Endothelial cell of umbilical vein (primary cell): ENCODE measurements around the gene KLHL36. TPM values are rescaled to one million over a fixed set of nuclear protein-coding genes. Genes with fewer than 3 reads are reported as not detected.

Experiments used
- BruUV-seq: library from RNA; stranded (reverse); fragments of 400-500 nt; replicated peaks from 2 replicates; lab custom pipeline; 2021; lab: Mats Ljungman, UMichigan
- CTCF ChIA-PET: fragments of 300-600, 350-600 bp; sonication (Branson Sonifier 250); formaldehyde crosslinking; loops from one replicate; lab custom pipeline; 2021; ENCODE audit warnings: antibody characterized with exemption, inconsistent platforms; lab: Charles Lee
- POLR2A ChIA-PET: fragments of 300-600, 350-600 bp; sonication (Branson Sonifier 250); formaldehyde crosslinking; loops from one replicate; lab custom pipeline; 2021; ENCODE audit warnings: antibody characterized with exemption, inconsistent platforms; lab: Charles Lee
- DNase-seq: peaks from one replicate; pipeline ENCODE4 v3.0.0-alpha.2; 2011; ENCODE audit warnings: low read depth, low spot score
- FAIRE-seq: peaks from 2 replicates; lab custom pipeline; 2011; peaks lifted over from hg19 to GRCh38; lab: Jason Lieb, UNC
- H2AFZ ChIP-seq: 2 replicates; pipeline ENCODE4 v1.6.0; 2012; ENCODE audit warnings: low read depth, low read length, control low read depth, inconsistent platforms
- H3K27ac ChIP-seq: 2 replicates; pipeline ENCODE4 v1.5.1; 2011; ENCODE audit warnings: low read depth, mild to moderate bottlenecking, control low read depth, low read length, moderate library complexity; ENCODE audit not compliant: insufficient read depth
- H3K27me3 ChIP-seq, 2 experiments: 2 replicates each; pipeline versions ENCODE4 v1.6.0 to v1.6.1; 2011; ENCODE audit warnings: low read length in 2 of 2, mixed read lengths in 1 of 2; ENCODE audit not compliant: control insufficient read depth in 2 of 2, insufficient read depth in 2 of 2
- H3K36me3 ChIP-seq, 2 experiments: 2 replicates in 1 of 2; 3 replicates in 1 of 2; pipeline ENCODE4 v1.5.1; 2011; ENCODE audit warnings: low read length in 2 of 2, mild to moderate bottlenecking in 1 of 2, moderate library complexity in 1 of 2; ENCODE audit not compliant: control insufficient read depth in 2 of 2, insufficient read depth in 2 of 2; ENCODE audit errors: extremely low read depth in 1 of 2
- H3K4me1 ChIP-seq: 3 replicates; pipeline ENCODE4 v1.5.1; 2011; ENCODE audit warnings: mild to moderate bottlenecking, low read length; ENCODE audit not compliant: control insufficient read depth, insufficient read depth; ENCODE audit errors: extremely low read depth
- H3K4me2 ChIP-seq: 2 replicates; pipeline ENCODE4 v1.6.1; 2011; ENCODE audit warnings: low read length, control low read depth, mixed read lengths; ENCODE audit not compliant: insufficient read depth
- H3K4me3 ChIP-seq, 3 experiments: fragments of 200-600 bp in 1 of 3; sonication (generic), shearing (Covaris generic) in 1 of 3; replicated peaks in 1 of 3; 2 replicates each; pipeline ENCODE4 v1.5.1; 2011 to 2016; ENCODE audit warnings: control low read depth in 3 of 3, low read length in 3 of 3, mild to moderate bottlenecking in 2 of 3, inconsistent platforms in 1 of 3, low read depth in 1 of 3, moderate library complexity in 1 of 3; ENCODE audit not compliant: insufficient read depth in 1 of 3
- H3K79me2 ChIP-seq: 2 replicates; pipeline ENCODE4 v1.6.0; 2012; ENCODE audit warnings: low read length, inconsistent platforms; ENCODE audit not compliant: control insufficient read depth, insufficient read depth
- H3K9ac ChIP-seq: replicated peaks from 2 replicates; pipeline ENCODE3; 2011; ENCODE audit warnings: low read length, control low read depth; ENCODE audit not compliant: insufficient read depth; ENCODE audit errors: extremely low read depth
- H3K9me1 ChIP-seq: replicated peaks from 3 replicates; pipeline ENCODE4 v1.6.0; 2011; ENCODE audit warnings: mild to moderate bottlenecking, low read length; ENCODE audit not compliant: control insufficient read depth, insufficient read depth; ENCODE audit errors: extremely low read depth
- H3K9me3 ChIP-seq: replicated peaks from 2 replicates; pipeline ENCODE4 v1.5.1; 2012; ENCODE audit warnings: low read length, inconsistent platforms; ENCODE audit not compliant: control insufficient read depth, insufficient read depth
- H4K20me1 ChIP-seq: replicated peaks from 2 replicates; pipeline ENCODE3; 2011; ENCODE audit warnings: mild to moderate bottlenecking, low read length; ENCODE audit not compliant: control insufficient read depth, insufficient read depth; ENCODE audit errors: extremely low read depth
- CTCF ChIP-seq, 2 donors: IDR thresholded peaks; 1 replicate in 1 of 2; 2 replicates in 1 of 2; pipeline ENCODE4 v1.5.1; 2011; ENCODE audit warnings: low read length in 2 of 2, mild to moderate bottlenecking in 2 of 2, moderate library complexity in 2 of 2, control low read depth in 1 of 2, inconsistent platforms in 1 of 2, low read depth in 1 of 2; ENCODE audit not compliant: insufficient read depth in 1 of 2; ENCODE audit errors: extremely low read depth in 1 of 2
- MYC ChIP-seq: IDR thresholded peaks from one replicate; pipeline ENCODE4 v1.6.1; 2011; ENCODE audit warnings: mild to moderate bottlenecking, low read depth, low read length
- dilution Hi-C: fragments of 300-500 bp; cut with MboI; formaldehyde crosslinking; loops from one replicate; pipeline ENCODE4 v1.15.0; 2019; ENCODE audit warnings: low sequenced_read_pairs; ENCODE audit not compliant: extremely low pct_ligation_motif_present
- intact Hi-C: fragments of 100-400 bp; cut with micrococcal nuclease; formaldehyde crosslinking; loops from one replicate; pipeline ENCODE4 v1.10.0; 2022
- polyA plus RNA-seq, 4 experiments: library from polyadenylated mRNA; depleted of rRNA in 3 of 4; stranded (reverse) in 3 of 4; unstranded in 1 of 4; fragments of >200 nt; gene quantifications; 2 replicates each; pipeline versions ENCODE4 v1.2.1 to v1.2.3, GENCODE V29; 2011 to 2012; ENCODE audit warnings: missing spikeins in 1 of 4
- total RNA-seq: library from RNA; stranded (reverse); gene quantifications from 2 replicates; pipeline ENCODE4 v1.2.3, GENCODE V29; 2021
- TF ChIP-seq, protein P1 (sequence below): IDR thresholded peaks from 2 replicates; pipeline ENCODE4 v1.6.1; 2011; ENCODE audit not compliant: insufficient read depth, insufficient read length

KLHL36 gene
- total and polyA plus RNA-seq, 2 donors (not counting 3 experiments of a cell fraction or from before 2014, with no cell fraction given) = 31.3 to 38.8 TPM

DNA sequence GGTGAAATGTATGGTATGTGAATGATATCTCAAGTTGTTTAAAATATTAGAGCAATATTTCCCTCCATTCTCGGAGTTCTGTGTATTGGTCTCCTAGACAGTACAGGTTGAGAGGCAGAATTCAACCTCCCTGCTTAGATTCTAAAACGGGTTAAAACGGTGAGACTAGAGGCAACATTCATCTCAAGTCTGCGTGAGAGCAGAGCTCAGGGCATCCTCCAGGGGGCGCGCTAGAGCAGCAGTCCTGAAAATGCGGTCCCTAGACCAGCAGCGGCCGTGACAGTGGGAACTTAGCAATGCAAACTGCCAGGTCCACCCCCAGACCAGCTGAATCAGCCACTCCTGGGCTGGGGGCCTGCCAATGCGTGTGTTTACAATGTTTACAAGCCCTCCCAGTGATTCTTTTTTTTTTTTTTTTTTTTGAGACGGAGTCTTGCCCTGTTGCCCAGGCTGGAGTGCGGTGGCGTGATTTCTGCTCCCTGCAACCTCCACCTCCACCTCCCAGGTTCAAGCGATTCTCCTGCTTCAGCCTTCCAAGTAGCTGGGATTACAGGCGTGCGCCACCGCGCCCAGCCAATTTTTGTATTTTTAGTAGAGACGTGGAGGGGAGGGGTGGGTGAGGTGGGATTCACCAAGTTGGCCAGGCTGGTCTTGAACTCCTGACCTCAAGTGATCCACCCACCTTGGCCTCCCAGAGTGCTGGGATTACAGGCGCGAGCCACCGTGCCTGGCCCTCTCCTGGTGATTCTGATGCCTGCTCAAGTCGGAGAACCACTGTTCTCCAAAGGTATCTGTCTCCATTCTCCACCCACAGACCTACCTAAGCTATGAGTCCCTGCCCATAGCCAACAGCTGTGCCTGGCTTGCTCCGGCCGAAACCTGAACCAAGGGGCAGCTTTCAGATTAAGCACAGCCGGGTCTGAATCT lies 24.2 kb downstream of the KLHL36 start:
- TF ChIP-seq CTCF (IDR thresholded peaks at IDR 0.05; ENCODE audit: extremely low read depth in 1 of 2, insufficient read depth in 1 of 2, low read depth in 1 of 2, low read length in 2 of 2) (peak; percentile 93 to 97), MYC (no peak)
- TF ChIP-seq, protein P1, sequence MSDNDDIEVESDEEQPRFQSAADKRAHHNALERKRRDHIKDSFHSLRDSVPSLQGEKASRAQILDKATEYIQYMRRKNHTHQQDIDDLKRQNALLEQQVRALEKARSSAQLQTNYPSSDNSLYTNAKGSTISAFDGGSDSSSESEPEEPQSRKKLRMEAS = no peak
- peak; percentile 93 for FAIRE-seq

More for the DNA sequence above, 24.2 kb downstream of the KLHL36 start:
- intact Hi-C loops (loop anchor here (1.0 kb wide), 3 partner anchors 50 to 66 kb away; no protein-coding TSS in a partner anchor), dilution Hi-C loops (no loop called here)
- Histone ChIP-seq H3K4me1 (no peaks in the 10 kb centered on the region), H2AFZ (no peak overlapping the region), H3K27me3 (peaks cover 2 to 3% of the 10 kb centered on the region in 2 experiments), H3K9me1 (no peaks in the 10 kb centered on the region), H3K27ac (no peak overlapping the region), H3K4me3 (no peak overlapping the region), H4K20me1 (no peaks in the 10 kb centered on the region), H3K9me3 (no peaks in the 10 kb centered on the region), H3K9ac (no peak overlapping the region), H3K36me3 (no peaks in the 10 kb centered on the region), H3K79me2 (no peaks in the 10 kb centered on the region), H3K4me2 (no peak overlapping the region)
- ChIA-PET CTCF (interaction anchor here (0.6 to 4.1 kb wide), 43 partner anchors 9 to 298 kb away, joined by 3 to 135 read pairs (median 5); partner anchors contain the start of genes COTL1 and KLHL36), POLR2A (interaction anchor here (0.7 kb wide), 1 partner anchor 21 kb away, joined by 3 read pairs; no protein-coding TSS in a partner anchor)
- no TSS peak for BruUV-seq
- DNase-seq = peak; percentile 72
